Stimulated activated effector memory CD8-positive, alpha-beta T cell treated with anti-CD3 and anti-CD28 coated beads, Interleukin-12 subunit alpha, Interleukin-12 subunit beta, amount 100 ng/mL, for 72 hours (primary cell): ENCODE data around the gene HSPB1.
"Not testable (repeated sequence)": the region's sequence is repeated elsewhere in the genome, so short reads cannot be mapped to it uniquely, and the experiment has no call there.

ENCODE experiments used
- ATAC-seq: fragments of 150-1000 bp; cut with Tn5 transposase; 2 replicates; pipeline ENCODE4 v1.10.0; 2021
- DNase-seq, 2 donors: peaks; one replicate each; pipeline ENCODE4 v3.0.0; 2021 to 2022; ENCODE audit warnings: low spot score in 2 of 2
- H3K27ac Mint-ChIP-seq: one replicate; pipeline ENCODE4 v1.8.0; 2022; ENCODE audit warnings: mild to moderate bottlenecking, mixed read lengths
- H3K36me3 Mint-ChIP-seq: one replicate; pipeline ENCODE4 v1.8.0; 2022; ENCODE audit warnings: mild to moderate bottlenecking, mixed read lengths
- H3K4me1 Mint-ChIP-seq: one replicate; pipeline ENCODE4 v1.8.0; 2022; ENCODE audit warnings: mixed read lengths
- H3K4me3 Mint-ChIP-seq: one replicate; pipeline ENCODE4 v1.8.0; 2022; ENCODE audit warnings: mild to moderate bottlenecking, mixed read lengths
- H3K9me3 Mint-ChIP-seq: one replicate; pipeline ENCODE4 v1.8.0; 2022; ENCODE audit warnings: mixed read lengths

HSPB1 gene

DNA sequence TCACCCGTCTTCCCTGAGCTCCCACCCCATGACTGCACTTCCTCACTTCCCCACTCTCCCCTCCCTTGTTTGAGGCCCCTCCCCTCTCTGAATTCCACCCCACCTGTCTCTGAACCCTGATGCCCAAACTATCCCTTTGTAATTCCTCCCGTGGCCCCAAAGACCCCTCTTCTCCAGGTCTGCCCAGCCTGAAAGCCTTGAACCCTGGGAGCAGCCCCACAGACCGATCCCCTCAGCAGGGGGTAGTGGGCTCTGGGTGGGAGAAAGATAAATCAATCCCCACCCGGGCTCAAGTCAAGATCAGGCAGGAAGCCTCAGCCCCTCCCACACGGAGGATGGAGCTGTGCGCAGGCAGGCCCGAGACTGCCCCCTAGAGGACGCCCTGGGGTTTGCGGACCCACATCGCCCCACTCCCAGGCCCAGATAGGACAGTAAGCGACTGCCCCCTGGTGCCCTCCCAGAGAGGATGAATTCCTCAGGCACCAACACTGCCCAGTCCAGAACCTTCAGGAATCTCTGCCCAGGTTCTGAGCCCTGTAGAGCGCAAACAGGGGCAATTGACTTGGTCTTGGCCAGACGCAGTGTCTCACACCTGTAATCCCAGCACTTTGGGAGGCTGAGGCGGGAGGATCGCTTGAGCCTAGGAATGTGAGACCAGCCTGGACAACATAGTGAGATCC lies 11.7 kb downstream of the HSPB1 start:
- peak overlapping the region; percentile 48 for H3K4me3 Mint-ChIP-seq
- H3K27ac Mint-ChIP-seq, result peak overlapping the region; percentile 83
- peaks cover 18% of the 10 kb centered on the region for H3K36me3 Mint-ChIP-seq
- DNase-seq (peak; percentile 98), ATAC-seq (peak; percentile 65)
- peaks cover 23% of the 10 kb centered on the region for H3K4me1 Mint-ChIP-seq
- H3K9me3 Mint-ChIP-seq, result no peaks in the 10 kb centered on the region

DNA sequence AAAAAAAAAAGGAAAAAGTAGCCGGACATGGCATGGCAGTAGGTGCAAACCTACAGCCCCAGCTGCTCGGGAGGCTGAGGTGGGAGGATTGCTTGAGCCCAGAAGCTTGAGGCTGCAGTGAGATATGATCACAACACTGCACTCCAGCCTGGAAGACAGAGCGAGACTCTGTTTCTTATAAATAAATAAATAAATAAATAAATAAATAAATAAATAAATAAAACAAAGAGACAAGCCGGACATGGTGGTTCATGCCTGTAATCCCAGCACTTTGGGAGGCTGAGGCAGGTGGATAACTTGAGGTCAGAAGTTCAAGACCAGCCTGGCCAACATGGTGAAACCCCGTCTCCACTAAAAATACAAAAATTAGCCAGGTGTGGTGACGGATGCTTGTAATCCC lies 12.3 kb downstream of the HSPB1 start:
- ATAC-seq, H3K4me3 Mint-ChIP-seq, H3K9me3 Mint-ChIP-seq, H3K27ac Mint-ChIP-seq, DNase-seq: not testable (repeated sequence)
- peaks cover 24% of the 10 kb centered on the region for H3K36me3 Mint-ChIP-seq
- H3K4me1 Mint-ChIP-seq, result peaks cover 29% of the 10 kb centered on the region

DNA sequence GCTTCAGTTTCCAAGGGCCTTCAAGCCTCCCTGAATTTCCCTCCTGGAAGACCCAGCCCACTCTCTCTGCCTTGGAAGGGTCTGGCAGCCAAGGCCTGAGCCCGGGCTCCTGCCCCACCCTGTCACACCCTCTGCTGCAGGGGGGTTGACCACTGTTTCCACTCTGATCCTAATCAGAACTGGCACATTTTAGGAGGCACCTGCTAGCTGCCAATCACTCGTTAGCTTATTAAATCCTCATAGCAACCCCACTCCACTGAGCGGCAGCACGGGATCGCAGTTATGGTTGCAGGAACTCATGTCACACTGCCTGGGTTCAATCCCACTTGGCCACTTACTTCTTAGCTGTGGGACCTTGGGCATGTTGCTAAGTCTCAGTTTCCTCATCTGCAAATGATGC lies 12.9 kb downstream of the HSPB1 start:
- H3K4me3 Mint-ChIP-seq, result no peak overlapping the region
- H3K27ac Mint-ChIP-seq, result no peak overlapping the region
- H3K9me3 Mint-ChIP-seq, result no peaks in the 10 kb centered on the region

DNA sequence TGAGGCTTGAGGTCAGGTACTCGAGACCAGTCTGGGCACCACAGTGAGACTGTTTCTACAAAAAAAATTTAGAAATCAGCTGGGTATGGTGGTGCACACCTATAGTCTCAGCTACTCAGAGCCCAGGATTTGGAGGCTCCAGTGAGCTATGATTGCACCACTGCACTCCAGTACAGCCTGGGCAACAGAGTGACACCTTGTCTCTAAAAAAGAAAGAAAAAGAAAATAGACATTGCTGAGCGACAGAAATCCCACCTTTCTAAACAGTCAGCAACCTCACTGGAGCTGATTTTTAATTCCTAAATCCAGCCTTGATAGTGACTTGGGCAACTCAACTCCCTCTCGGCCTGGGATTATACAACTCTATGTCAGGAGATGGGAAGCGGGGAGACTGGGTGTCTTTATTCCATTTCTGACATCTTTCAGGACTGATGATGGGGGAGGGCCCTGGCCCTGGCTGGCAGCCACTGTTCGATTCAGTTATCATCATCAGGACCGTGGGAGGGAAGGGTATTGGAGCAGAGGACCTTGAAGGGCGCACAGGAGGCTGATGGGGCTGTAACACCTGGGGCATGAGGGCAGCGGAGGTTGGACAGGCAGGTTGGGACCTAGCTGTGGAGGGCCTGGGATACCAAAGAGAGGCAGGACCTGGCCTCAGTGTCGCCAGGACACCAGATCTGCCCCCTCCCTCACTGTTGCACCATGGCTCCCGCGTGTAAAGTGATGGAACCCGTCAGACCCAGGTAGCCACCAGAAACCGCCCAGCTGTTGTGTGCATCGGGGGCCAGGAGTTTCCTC lies 14.7 kb downstream of the HSPB1 start:
- no peak for ATAC-seq
- H3K4me3 Mint-ChIP-seq, result peak overlapping the region; percentile 74
- peaks cover 37% of the 10 kb centered on the region for H3K4me1 Mint-ChIP-seq
- H3K27ac Mint-ChIP-seq, result peak overlapping the region; percentile 87
- DNase-seq, result no peak
- no peaks in the 10 kb centered on the region for H3K9me3 Mint-ChIP-seq
- peaks cover 48% of the 10 kb centered on the region for H3K36me3 Mint-ChIP-seq

More for the DNA sequence above, 12.9 kb downstream of the HSPB1 start:
- Mint-ChIP-seq H3K36me3 (peaks cover 30% of the 10 kb centered on the region), H3K4me1 (peaks cover 35% of the 10 kb centered on the region)
- ATAC-seq (no peak), DNase-seq (no peak)

DNA sequence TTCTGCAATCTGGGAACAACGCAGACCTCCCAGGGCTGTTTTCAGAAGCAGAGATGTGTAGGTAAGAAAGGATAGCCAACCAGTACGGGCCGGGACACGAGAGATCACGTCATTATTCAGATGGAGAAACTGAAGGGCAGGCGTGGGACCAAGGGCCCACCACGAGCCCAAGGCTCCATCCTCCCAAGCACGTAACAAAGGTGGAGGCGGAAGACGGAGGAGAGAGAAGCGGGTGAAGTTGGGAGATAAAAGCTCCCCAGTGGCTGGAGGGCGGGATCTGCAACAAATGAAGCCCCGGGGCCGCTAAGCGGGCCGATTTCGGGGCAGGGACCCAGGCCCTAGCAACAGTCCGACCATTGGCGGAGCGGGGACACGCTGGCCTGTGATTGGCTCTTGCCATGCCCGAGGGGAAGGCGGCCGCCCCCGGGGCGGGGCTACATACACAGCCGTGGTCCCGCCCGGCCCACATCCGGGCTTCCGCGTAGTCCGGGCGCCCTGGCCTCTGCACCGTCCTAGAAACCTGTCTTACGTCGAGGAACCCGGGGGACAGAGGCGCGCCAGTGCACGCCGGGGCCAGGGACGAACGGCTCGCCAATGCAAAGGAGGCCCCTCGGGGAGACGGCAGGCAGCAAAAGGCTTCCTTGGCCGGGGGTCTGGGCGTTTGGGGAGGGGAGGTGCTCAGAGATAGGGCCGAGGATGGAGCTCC lies 15.5 kb downstream of the HSPB1 start:
- peak; percentile 85 to 97 for DNase-seq
- no peaks in the 10 kb centered on the region for H3K9me3 Mint-ChIP-seq
- peak overlapping the region; percentile 74 for H3K4me3 Mint-ChIP-seq
- H3K27ac Mint-ChIP-seq, result peak overlapping the region; percentile 87
- H3K4me1 Mint-ChIP-seq, result peaks cover 37% of the 10 kb centered on the region
- peaks cover 56% of the 10 kb centered on the region for H3K36me3 Mint-ChIP-seq
- ATAC-seq, result peak; percentile 93

DNA sequence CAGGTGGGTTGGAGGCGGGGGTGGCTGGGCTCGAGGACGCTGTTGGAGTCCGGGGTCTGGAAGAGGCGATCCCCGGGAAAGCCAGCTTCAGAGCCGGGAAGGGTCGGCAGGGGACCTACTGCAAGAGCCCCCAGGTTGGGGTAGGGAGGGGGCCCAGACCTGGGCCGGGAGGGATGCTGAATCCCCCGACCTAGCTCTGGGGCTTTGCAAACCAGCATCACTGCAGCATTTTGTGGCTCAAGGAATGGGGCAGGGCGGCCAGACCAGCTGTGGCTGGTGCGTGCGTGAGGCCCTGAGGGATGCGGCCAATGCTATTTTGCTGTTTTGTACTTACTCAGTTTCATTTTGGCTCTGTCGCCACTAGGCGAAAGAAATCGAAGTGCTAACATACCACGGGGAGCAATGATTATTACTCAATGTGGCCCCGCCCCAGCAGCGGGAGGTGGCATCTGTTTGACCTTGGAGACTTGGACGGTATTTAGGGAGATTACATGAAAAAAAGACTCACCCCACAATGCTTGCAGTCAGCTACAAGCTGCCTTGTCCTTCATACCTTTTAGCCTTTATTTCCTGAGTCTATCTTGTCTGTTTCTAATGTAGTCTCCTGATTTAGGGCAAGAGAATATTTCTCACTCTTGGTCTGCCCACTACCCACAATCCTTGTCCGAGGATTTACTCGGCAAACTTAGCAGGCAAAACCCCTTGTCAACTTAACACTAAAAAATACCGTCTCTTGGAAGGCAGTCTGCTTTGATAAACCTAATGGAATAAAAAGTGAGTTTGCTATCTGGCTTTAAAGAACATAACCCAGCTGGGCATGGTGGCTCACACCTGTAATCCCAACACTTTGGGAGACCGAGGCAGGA lies 16.2 kb downstream of the HSPB1 start:
- Mint-ChIP-seq H3K4me3 (peak overlapping the region; percentile 74), H3K9me3 (no peaks in the 10 kb centered on the region), H3K4me1 (peaks cover 36% of the 10 kb centered on the region), H3K36me3 (peaks cover 60% of the 10 kb centered on the region), H3K27ac (peak overlapping the region; percentile 87)
- ATAC-seq (peak; percentile 73), DNase-seq (peak; percentile 49 to 85)

DNA sequence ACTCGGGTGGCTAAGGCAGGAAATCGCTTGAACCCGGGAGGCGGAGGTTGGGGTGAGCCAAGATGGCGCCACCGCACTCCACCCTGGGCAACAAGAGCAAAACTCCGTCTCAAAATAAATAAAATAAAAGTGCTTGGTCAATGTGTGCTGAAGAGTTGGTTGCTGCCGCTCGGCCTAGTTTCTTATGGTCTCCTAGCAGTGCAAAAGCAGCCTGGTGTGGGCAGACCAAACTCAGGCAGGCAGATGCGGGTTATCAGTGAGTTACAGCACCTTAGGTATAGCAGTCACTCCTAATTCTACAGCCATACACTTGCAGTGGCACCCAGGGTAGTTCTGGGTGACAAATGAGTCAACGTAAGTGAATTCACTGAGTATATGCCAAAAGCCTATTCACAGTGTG lies 22.6 kb downstream of the HSPB1 start:
- DNase-seq (no peak), ATAC-seq (no peak)
- Mint-ChIP-seq H3K36me3 (peaks cover 91% of the 10 kb centered on the region), H3K4me3 (no peak overlapping the region), H3K9me3 (no peaks in the 10 kb centered on the region), H3K27ac (peak overlapping the region; percentile 1), H3K4me1 (peaks cover 36% of the 10 kb centered on the region)

DNA sequence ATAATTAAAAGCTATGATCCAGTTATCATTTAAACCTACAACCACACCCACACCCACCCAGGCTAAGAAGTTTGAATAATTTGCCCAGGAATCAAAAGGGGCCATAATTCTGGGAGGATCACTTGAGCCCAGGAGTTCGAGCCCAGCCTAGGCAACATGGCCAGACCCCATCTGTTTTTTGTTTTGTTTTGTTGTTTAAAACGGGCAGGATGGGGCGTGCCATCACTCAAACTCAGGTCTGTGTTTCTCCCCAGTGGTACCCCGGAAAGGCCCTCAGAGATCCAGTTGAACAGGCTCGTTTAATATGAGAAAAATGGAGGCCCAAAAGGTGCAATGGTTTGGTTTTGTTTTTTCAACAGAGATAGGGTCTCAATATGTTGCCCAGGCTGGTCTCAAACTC lies 23.3 kb downstream of the HSPB1 start:
- no peak for DNase-seq
- H3K27ac Mint-ChIP-seq, result no peak overlapping the region
- peaks cover 91% of the 10 kb centered on the region for H3K36me3 Mint-ChIP-seq
- peaks cover 38% of the 10 kb centered on the region for H3K4me1 Mint-ChIP-seq
- no peak for ATAC-seq
- no peaks in the 10 kb centered on the region for H3K9me3 Mint-ChIP-seq
- no peak overlapping the region for H3K4me3 Mint-ChIP-seq

DNA sequence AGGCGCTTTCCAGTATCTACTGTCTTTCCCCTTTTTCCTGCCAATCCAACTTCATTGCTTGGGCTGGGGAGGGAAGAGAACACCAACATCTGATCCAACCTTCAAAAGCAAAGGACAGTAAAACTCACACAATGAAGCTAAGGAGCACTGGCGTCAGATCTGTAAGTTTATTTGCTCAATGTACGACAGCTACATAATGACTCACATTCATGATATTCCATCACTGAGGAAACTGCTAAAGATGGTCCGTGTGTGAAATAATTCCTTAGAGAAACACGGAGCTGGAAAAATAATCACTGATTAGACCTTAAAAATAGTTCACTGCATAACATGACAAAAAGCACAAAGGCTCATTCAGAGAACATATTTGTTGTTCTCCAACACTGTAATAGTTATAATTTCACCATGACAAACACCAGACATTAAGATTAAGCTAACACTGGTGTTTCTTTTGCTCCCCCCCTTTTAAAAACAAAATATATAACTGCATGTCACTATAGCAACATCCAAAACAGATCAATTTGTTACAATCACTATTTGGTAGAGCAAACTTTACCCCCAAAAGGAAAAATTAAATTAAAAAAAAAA lies 24.3 kb downstream of the HSPB1 start:
- ATAC-seq (no peak), DNase-seq (no peak)
- Mint-ChIP-seq H3K4me3 (no peak overlapping the region), H3K36me3 (peaks cover 88% of the 10 kb centered on the region), H3K4me1 (peaks cover 44% of the 10 kb centered on the region), H3K9me3 (no peaks in the 10 kb centered on the region), H3K27ac (no peak overlapping the region)

DNA sequence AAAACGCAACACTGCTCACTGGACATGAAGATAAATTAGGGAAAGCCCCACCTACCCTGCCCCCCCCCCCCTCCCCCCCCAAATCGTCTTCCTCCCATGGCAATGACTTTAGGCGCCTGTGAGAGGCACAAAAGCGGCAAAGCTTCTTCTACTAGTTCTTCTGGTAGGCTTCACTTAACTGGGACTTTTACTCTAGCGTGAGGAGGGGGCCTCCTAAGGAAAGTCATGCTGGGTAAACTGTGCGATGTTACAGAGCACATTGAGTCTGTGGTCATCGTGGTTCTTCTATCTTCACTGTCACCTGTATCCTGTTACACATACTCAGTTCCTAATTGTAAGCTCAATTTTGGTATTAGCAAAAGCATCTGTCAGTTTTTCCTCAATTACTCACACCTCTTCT lies 25.1 kb downstream of the HSPB1 start:
- ATAC-seq (peak; percentile 60), DNase-seq (no peak)
- peak overlapping the region; percentile 74 for H3K27ac Mint-ChIP-seq
- peaks cover 49% of the 10 kb centered on the region for H3K4me1 Mint-ChIP-seq
- H3K9me3 Mint-ChIP-seq, result no peaks in the 10 kb centered on the region
- H3K36me3 Mint-ChIP-seq, result peaks cover 88% of the 10 kb centered on the region
- H3K4me3 Mint-ChIP-seq, result no peak overlapping the region

DNA sequence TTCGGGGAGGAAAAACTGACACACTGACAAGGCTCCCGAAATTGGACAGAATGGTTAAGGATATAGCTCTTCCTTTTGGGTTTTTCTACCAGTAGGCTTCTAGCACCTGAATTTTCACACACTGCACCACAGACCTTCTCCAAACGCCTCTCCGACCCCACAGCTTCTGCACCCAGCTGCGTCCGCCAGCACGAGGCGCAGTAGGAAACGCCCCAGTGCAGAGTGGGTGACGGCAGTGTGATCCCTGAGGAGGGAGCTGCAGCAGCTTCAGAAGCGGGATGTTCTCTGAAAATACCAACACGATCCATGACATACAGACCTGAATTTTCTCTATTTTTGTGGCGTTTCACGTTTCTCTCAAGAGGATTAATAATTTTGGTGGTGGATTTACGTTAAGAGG lies 25.9 kb downstream of the HSPB1 start:
- no peak overlapping the region for H3K4me3 Mint-ChIP-seq
- H3K36me3 Mint-ChIP-seq, result peaks cover 88% of the 10 kb centered on the region
- DNase-seq, result no peak
- H3K9me3 Mint-ChIP-seq, result no peaks in the 10 kb centered on the region
- peaks cover 52% of the 10 kb centered on the region for H3K4me1 Mint-ChIP-seq
- no peak for ATAC-seq
- H3K27ac Mint-ChIP-seq, result peak overlapping the region; percentile 74

DNA sequence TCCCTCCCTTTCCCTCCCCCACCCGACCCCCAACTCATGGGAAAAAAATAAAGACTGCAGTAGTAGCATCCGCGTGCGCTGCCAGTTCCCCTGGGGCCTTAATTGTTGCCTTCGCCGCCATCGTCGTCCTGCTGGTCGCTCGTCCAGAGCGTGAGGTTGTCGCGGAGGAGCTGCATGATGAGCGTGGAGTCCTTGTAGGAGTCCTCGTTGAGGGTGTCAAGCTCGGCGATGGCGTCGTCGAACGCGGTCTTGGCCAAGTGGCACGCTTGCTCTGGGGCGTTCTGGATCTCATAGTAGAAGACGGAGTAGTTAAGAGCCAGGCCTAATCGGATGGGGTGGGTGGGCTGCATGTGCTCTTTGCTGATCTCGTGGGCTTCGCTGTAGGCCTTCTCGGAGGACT lies 27.0 kb downstream of the HSPB1 start:
- DNase-seq (no peak), ATAC-seq (no peak)
- Mint-ChIP-seq H3K9me3 (no peaks in the 10 kb centered on the region), H3K36me3 (peaks cover 97% of the 10 kb centered on the region), H3K27ac (peak overlapping the region; percentile 49), H3K4me1 (peaks cover 58% of the 10 kb centered on the region), H3K4me3 (no peak overlapping the region)

DNA sequence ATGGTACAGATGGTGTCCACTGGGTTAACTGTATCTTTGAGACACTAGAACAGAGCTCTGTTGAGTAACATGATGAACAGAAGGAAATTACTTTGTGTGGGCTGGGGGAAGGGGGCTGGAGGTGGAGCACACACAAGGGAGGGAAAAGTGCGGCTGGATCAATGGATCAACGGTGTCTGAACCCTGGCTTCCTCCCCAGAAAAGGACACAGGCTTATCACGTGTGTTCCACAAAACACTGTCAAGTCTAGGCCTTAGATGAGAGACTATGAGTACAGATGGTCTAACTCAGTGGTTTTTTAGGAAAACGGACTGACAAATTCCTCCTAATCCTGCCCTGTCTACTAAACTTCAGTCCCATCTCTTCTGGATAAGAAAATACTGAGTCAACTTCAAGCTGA lies 27.8 kb downstream of the HSPB1 start:
- H3K4me1 Mint-ChIP-seq, result peaks cover 58% of the 10 kb centered on the region
- no peaks in the 10 kb centered on the region for H3K9me3 Mint-ChIP-seq
- H3K27ac Mint-ChIP-seq, result peak overlapping the region; percentile 49
- peaks cover 97% of the 10 kb centered on the region for H3K36me3 Mint-ChIP-seq
- ATAC-seq (no peak), DNase-seq (no peak)
- no peak overlapping the region for H3K4me3 Mint-ChIP-seq

DNA sequence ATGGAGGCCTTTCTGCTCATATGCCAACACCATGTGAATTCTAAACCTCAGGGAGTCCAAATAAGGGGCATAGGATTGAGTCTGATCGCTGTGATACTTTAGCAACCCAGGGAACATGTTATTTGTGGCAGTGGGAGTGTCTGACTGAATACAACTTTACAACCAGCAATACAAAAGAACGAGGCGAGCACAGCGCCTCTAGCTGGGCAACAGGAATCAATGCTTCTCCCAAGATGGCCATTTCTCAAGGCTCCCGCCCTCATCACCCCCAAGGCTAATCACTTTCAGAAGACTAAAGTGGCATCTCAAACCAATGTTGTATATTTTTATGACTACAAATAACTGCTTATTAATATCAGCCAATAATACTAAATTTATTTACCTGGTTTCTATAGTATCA lies 28.2 kb downstream of the HSPB1 start:
- H3K4me3 Mint-ChIP-seq, result no peak overlapping the region
- DNase-seq (no peak), ATAC-seq (no peak)
- H3K36me3 Mint-ChIP-seq, result peaks cover 97% of the 10 kb centered on the region
- no peaks in the 10 kb centered on the region for H3K9me3 Mint-ChIP-seq
- peaks cover 59% of the 10 kb centered on the region for H3K4me1 Mint-ChIP-seq
- peak overlapping the region; percentile 49 for H3K27ac Mint-ChIP-seq
